A549 (cell line): ENCODE data around the gene ZNF341.

Experiments
- CTCF ChIP-seq: fragments of >200 bp; sonication (Bioruptor Twin); formaldehyde crosslinking; IDR thresholded peaks from 3 replicates; pipeline ENCODE4 v1.5.1; 2016
- MAFK ChIP-seq: fragments of 450-650 bp; IDR thresholded peaks from 2 replicates; pipeline ENCODE4 v1.6.1; 2014; ENCODE audit not compliant: partially characterized antibody
- SMC3 ChIP-seq: fragments of >200 bp; sonication (Bioruptor Twin); formaldehyde crosslinking; IDR thresholded peaks from 3 replicates; pipeline ENCODE4 v1.6.1; 2018; ENCODE audit warnings: inconsistent platforms

- no peak for TF ChIP-seq SMC3
- no peak for TF ChIP-seq CTCF
- no peak for TF ChIP-seq MAFK
Observed at GRCh38 chr20:33790566-33790965, 58.8 kb downstream of the ZNF341 start.
